HG03432 (cell line): ENCODE data around the gene SLC24A1.
"Not testable (repeated sequence)": the region's sequence is repeated elsewhere in the genome, so short reads cannot be mapped to it uniquely, and the experiment has no call there.

Source experiments
- ATAC-seq: cut with Tn5 transposase; IDR thresholded peaks from one replicate; pipeline ENCODE4 v1.9.1; 2021; ENCODE audit warnings: mild to moderate bottlenecking, moderate library complexity; ENCODE audit not compliant: unreplicated experiment

The SLC24A1 gene

GRCh38 chr15:65615887-65616286, 5.9 kb upstream of the SLC24A1 start:
- not testable (repeated sequence) for ATAC-seq

GRCh38 chr15:65618560-65619109, 3.1 kb upstream of the SLC24A1 start:
- ATAC-seq, result no peak

- no peak for ATAC-seq
Measured at GRCh38 chr15:65619626-65620290, 2.0 kb upstream of the SLC24A1 start.

GRCh38 chr15:65620833-65621232, 905 bp upstream of the SLC24A1 start:
- ATAC-seq, result no peak

- ATAC-seq, result no peak
Measured at GRCh38 chr15:65623103-65623502, 1.4 kb downstream of the SLC24A1 start.

GRCh38 chr15:65626856-65627255, 5.1 kb downstream of the SLC24A1 start:
- ATAC-seq, result no peak

- no peak for ATAC-seq
Measured at GRCh38 chr15:65629548-65629947, 7.8 kb downstream of the SLC24A1 start.

GRCh38 chr15:65630760-65631159, 9.0 kb downstream of the SLC24A1 start:
- ATAC-seq, result peak; percentile 72

- peak; percentile 57 for ATAC-seq
Measured at GRCh38 chr15:65631503-65631902, 9.8 kb downstream of the SLC24A1 start.

GRCh38 chr15:65632780-65633375, 11.1 kb downstream of the SLC24A1 start:
- no peak for ATAC-seq

GRCh38 chr15:65633752-65634151, 12.0 kb downstream of the SLC24A1 start:
- ATAC-seq, result no peak

GRCh38 chr15:65634356-65634755, 12.6 kb downstream of the SLC24A1 start:
- ATAC-seq, result no peak

- ATAC-seq, result no peak
Measured at GRCh38 chr15:65638109-65638508, 16.4 kb downstream of the SLC24A1 start.

GRCh38 chr15:65638681-65639089, 16.9 kb downstream of the SLC24A1 start:
- no peak for ATAC-seq

GRCh38 chr15:65639509-65639908, 17.8 kb downstream of the SLC24A1 start:
- ATAC-seq, result no peak

- ATAC-seq, result no peak
Measured at GRCh38 chr15:65641768-65642475, 20.2 kb downstream of the SLC24A1 start.

GRCh38 chr15:65642594-65642993, 20.9 kb downstream of the SLC24A1 start:
- ATAC-seq, result no peak

GRCh38 chr15:65644282-65644681, 22.5 kb downstream of the SLC24A1 start:
- no peak for ATAC-seq

- no peak for ATAC-seq
Measured at GRCh38 chr15:65645392-65645791, 23.7 kb downstream of the SLC24A1 start.

- no peak for ATAC-seq
Measured at GRCh38 chr15:65646486-65646885, 24.7 kb downstream of the SLC24A1 start.

GRCh38 chr15:65650312-65651041, 28.7 kb downstream of the SLC24A1 start:
- ATAC-seq, result no peak
